Coronary artery (tissue), 2 donors: ENCODE data around the gene NPEPL1.
"Not testable (repeated sequence)": the region's sequence is repeated elsewhere in the genome, so short reads cannot be mapped to it uniquely, and the experiment has no call there.

Experiments used
- DNase-seq: peaks from one replicate; pipeline ENCODE4 v3.0.0-alpha.2; 2017; ENCODE audit warnings: low spot score
- H3K27ac ChIP-seq, 2 donors: fragments of 200-600 bp; sonication (generic); one replicate each; pipeline ENCODE4 v1.5.1; 2016 to 2019
- H3K4me3 ChIP-seq: fragments of 200-600 bp; sonication (generic); 2 replicates; pipeline ENCODE4 v1.5.1; 2016; ENCODE audit warnings: mild to moderate bottlenecking, moderate library complexity
- CTCF ChIP-seq: fragments of 200-600 bp; sonication (generic); IDR thresholded peaks from one replicate; pipeline ENCODE4 v1.5.1; 2019; ENCODE audit warnings: antibody characterized with exemption

Gene NPEPL1

GRCh38 chr20:58692579-58693225 lies at the start of gene NPEPL1:
Gene NPEPL1, plus strand, starts transcription at chr20:58692800. Its CDS starts 101 bp downstream, at chr20:58692901.
- H3K27ac ChIP-seq = peak within 1 kb of the TSS; percentile 85 to 87
- DNase-seq = peak; percentile 70
- peak within 1 kb of the TSS; percentile 81 for H3K4me3 ChIP-seq
- no peak for TF ChIP-seq CTCF

- peak; percentile 14 for DNase-seq
- H3K27ac ChIP-seq, H3K4me3 ChIP-seq: not testable (repeated sequence)
These were observed 49.7 kb upstream of the NPEPL1 start for GRCh38 chr20:58642896-58643295.

GRCh38 chr20:58645412-58645968 lies 47.1 kb upstream of the NPEPL1 start:
- DNase-seq = peak; percentile 16
- TF ChIP-seq CTCF = no peak
- Histone ChIP-seq H3K27ac (no peak overlapping the region), H3K4me3 (no peak overlapping the region)

- Histone ChIP-seq H3K27ac (no peak overlapping the region), H3K4me3 (no peak overlapping the region)
- DNase-seq = peak; percentile 19
- no peak for TF ChIP-seq CTCF
These were observed 46.3 kb upstream of the NPEPL1 start for GRCh38 chr20:58646257-58646656.

GRCh38 chr20:58646703-58647102 lies 45.9 kb upstream of the NPEPL1 start:
- TF ChIP-seq CTCF = no peak
- peak; percentile 5 for DNase-seq
- Histone ChIP-seq H3K27ac (no peak overlapping the region), H3K4me3 (no peak overlapping the region)

GRCh38 chr20:58647162-58647795 lies 45.3 kb upstream of the NPEPL1 start:
- no peak for TF ChIP-seq CTCF
- Histone ChIP-seq H3K4me3 (no peak overlapping the region), H3K27ac (peak overlapping the region in 1 of 2 donors; percentile 34)
- no peak for DNase-seq

- DNase-seq = no peak
- Histone ChIP-seq H3K4me3 (no peak overlapping the region), H3K27ac (peak overlapping the region in 1 of 2 donors; percentile 34)
- TF ChIP-seq CTCF = no peak
These were observed 44.7 kb upstream of the NPEPL1 start for GRCh38 chr20:58647796-58648501.

- not testable (repeated sequence) for H3K4me3 ChIP-seq, H3K27ac ChIP-seq, DNase-seq
These were observed 44.1 kb upstream of the NPEPL1 start for GRCh38 chr20:58648502-58648825.
